HCT116 (cell line): ENCODE data around the gene NACC2. TPM values are rescaled to one million over a fixed set of nuclear protein-coding genes. Genes with fewer than 3 reads are reported as not detected.
A peak's percentile ranks its signal among the peaks of the same experiment; 100 is the strongest.

Experiments
- ATAC-seq: fragments of 200-7000 bp; cut with Tn5 transposase; 2 replicates; pipeline ENCODE4 v1.9.1; 2020; ENCODE audit warnings: mild to moderate bottlenecking, moderate library complexity
- BruUV-seq: library from RNA; stranded (reverse); fragments of 400-500 nt; replicated peaks from 2 replicates; lab custom pipeline; 2021; lab: Mats Ljungman, UMichigan
- CTCF ChIA-PET: fragments of 300-600 bp; sonication (Branson Sonifier 250); formaldehyde crosslinking; loops from one replicate; lab custom pipeline; 2021; ENCODE audit warnings: antibody characterized with exemption; lab: Charles Lee
- POLR2A ChIA-PET: fragments of 300-600, 350-600 bp; sonication (Branson Sonifier 250); formaldehyde crosslinking; loops from one replicate; lab custom pipeline; 2021; ENCODE audit warnings: antibody characterized with exemption; lab: Charles Lee
- RAD21 ChIA-PET, 2 experiments: fragments of 300-600 bp; sonication (Branson Sonifier 250); formaldehyde crosslinking; loops; one replicate each; lab custom pipeline; 2023; ENCODE audit warnings: low total read pairs in 2 of 2; ENCODE audit not compliant: uncharacterized antibody in 2 of 2, unreplicated experiment in 2 of 2, low non-redundant PET in 1 of 2; lab: Charles Lee
- DNase-seq: peaks from one replicate; pipeline ENCODE4 v3.0.0-alpha.2; 2010; ENCODE audit warnings: low read depth, low spot score
- H2AFZ ChIP-seq: fragments of 200-600 bp; shearing (Covaris generic), sonication (generic); 2 replicates; pipeline ENCODE4 v1.6.1; 2017; ENCODE audit warnings: low read depth, mixed run types, mixed read lengths, antibody characterized with exemption, low read length; ENCODE audit not compliant: poor library complexity, severe bottlenecking
- H3K27ac ChIP-seq: 2 replicates; pipeline ENCODE4 v1.5.1; 2012; ENCODE audit warnings: low read depth, low read length
- H3K27me3 ChIP-seq: fragments of 200-600 bp; sonication (generic); 2 replicates; pipeline ENCODE4 v1.6.1; 2016; ENCODE audit warnings: mixed run types, low read length, mixed read lengths; ENCODE audit not compliant: insufficient read depth
- H3K36me3 ChIP-seq, 2 experiments: fragments of 200-500 bp in 1 of 2; fragments of 200-600 bp in 1 of 2; sonication (Bioruptor generic) in 1 of 2; sonication (generic) in 1 of 2; 2 replicates each; pipeline versions ENCODE4 v1.5.1 to v1.6.1; 2014 to 2016; ENCODE audit warnings: low read length in 2 of 2, inconsistent platforms in 1 of 2, mixed read lengths in 1 of 2, mixed run types in 1 of 2; ENCODE audit not compliant: insufficient read depth in 2 of 2, control insufficient read depth in 1 of 2
- H3K4me1 ChIP-seq, 2 experiments: fragments of 200-600 bp in 1 of 2; sonication (generic) in 1 of 2; 2 replicates each; pipeline versions ENCODE4 v1.5.1 to v1.6.1; 2012 to 2017; ENCODE audit warnings: low read length in 2 of 2, inconsistent platforms in 1 of 2, mild to moderate bottlenecking in 1 of 2, mixed read lengths in 1 of 2, mixed run types in 1 of 2, moderate library complexity in 1 of 2; ENCODE audit not compliant: insufficient read depth in 2 of 2, control insufficient read depth in 1 of 2
- H3K4me2 ChIP-seq: fragments of 200-600 bp; sonication (generic); 2 replicates; pipeline ENCODE4 v1.6.1; 2017; ENCODE audit warnings: mixed run types, low read length, mixed read lengths
- H3K4me3 ChIP-seq, 2 experiments: fragments of 200-600 bp in 1 of 2; sonication (generic) in 1 of 2; replicated peaks in 1 of 2; 2 replicates each; pipeline ENCODE4 v1.5.1; 2011 to 2016; ENCODE audit warnings: low read length in 2 of 2, control low read depth in 1 of 2, low read depth in 1 of 2, mild to moderate bottlenecking in 1 of 2, mixed read lengths in 1 of 2, mixed run types in 1 of 2
- H3K79me2 ChIP-seq: fragments of 200-600 bp; sonication (generic); 2 replicates; pipeline ENCODE4 v1.6.1; 2017; ENCODE audit warnings: mild to moderate bottlenecking, mixed run types, low read length, moderate library complexity, mixed read lengths; ENCODE audit not compliant: insufficient read depth
- H3K9ac ChIP-seq: fragments of 200-600 bp; sonication (generic); 2 replicates; pipeline ENCODE4 v1.6.1; 2016; ENCODE audit warnings: low read length, mixed read lengths
- H3K9me2 ChIP-seq: fragments of 200-600 bp; sonication (generic), shearing (Covaris generic); 2 replicates; pipeline ENCODE4 v1.6.1; 2017; ENCODE audit warnings: mixed run types, mild to moderate bottlenecking, moderate library complexity; ENCODE audit not compliant: insufficient read depth
- H3K9me3 ChIP-seq, 2 experiments: fragments of 200-500 bp in 1 of 2; fragments of 200-600 bp in 1 of 2; sonication (Bioruptor generic) in 1 of 2; sonication (generic) in 1 of 2; 2 replicates each; pipeline ENCODE4 v1.6.1; 2014 to 2017; ENCODE audit warnings: low read length in 2 of 2, mixed read lengths in 2 of 2, inconsistent platforms in 1 of 2, low read depth in 1 of 2, mild to moderate bottlenecking in 1 of 2, mixed run types in 1 of 2, moderate library complexity in 1 of 2; ENCODE audit not compliant: control insufficient read depth in 1 of 2, insufficient read depth in 1 of 2
- H4K20me1 ChIP-seq: fragments of 200-600 bp; sonication (generic), shearing (Covaris generic); 2 replicates; pipeline ENCODE4 v1.6.1; 2017; ENCODE audit warnings: mixed run types, mild to moderate bottlenecking, moderate library complexity; ENCODE audit not compliant: insufficient read depth
- CEBPB ChIP-seq: IDR thresholded peaks from 2 replicates; pipeline ENCODE4 v1.6.1; 2012; ENCODE audit warnings: low read depth
- CTCF ChIP-seq, 3 experiments: fragments of 200-600 bp in 1 of 3; sonication (generic) in 1 of 3; IDR thresholded peaks in 2 of 3; conservative IDR thresholded peaks in 1 of 3; 2 replicates each; pipeline ENCODE4 v1.5.1; 2012 to 2017; ENCODE audit warnings: low read depth in 2 of 3, low read length in 2 of 3, antibody characterized with exemption in 1 of 3, borderline replicate concordance in 1 of 3, control low read depth in 1 of 3, mild to moderate bottlenecking in 1 of 3, mixed read lengths in 1 of 3, mixed run types in 1 of 3, moderate library complexity in 1 of 3; ENCODE audit not compliant: insufficient read depth in 1 of 3
- EGR1 ChIP-seq: IDR thresholded peaks from 2 replicates; pipeline ENCODE4 v1.6.1; 2012; ENCODE audit warnings: low read depth
- JUND ChIP-seq: IDR thresholded peaks from 2 replicates; pipeline ENCODE4 v1.6.1; 2012
- MAX ChIP-seq: IDR thresholded peaks from 2 replicates; pipeline ENCODE4 v1.6.1; 2012
- POLR2A ChIP-seq: IDR thresholded peaks from 2 replicates; pipeline ENCODE4 v1.7.0; 2011; ENCODE audit warnings: borderline replicate concordance; ENCODE audit not compliant: insufficient read depth, insufficient read length; ENCODE audit errors: extremely low read depth
- POLR2AphosphoS5 ChIP-seq: IDR thresholded peaks from 2 replicates; pipeline ENCODE4 v1.6.1; 2011; ENCODE audit warnings: mild to moderate bottlenecking, low read depth, low read length, moderate library complexity
- RAD21 ChIP-seq: IDR thresholded peaks from 2 replicates; pipeline ENCODE4 v1.6.1; 2012; ENCODE audit warnings: low read depth, mild to moderate bottlenecking
- SIN3A ChIP-seq: IDR thresholded peaks from 2 replicates; pipeline ENCODE4 v1.6.1; 2012; ENCODE audit warnings: low read depth
- SP1 ChIP-seq: IDR thresholded peaks from 2 replicates; pipeline ENCODE4 v1.6.1; 2012; ENCODE audit warnings: low read depth
- SRF ChIP-seq: IDR thresholded peaks from 2 replicates; pipeline ENCODE4 v1.6.1; 2012; ENCODE audit warnings: low read depth
- TCF7L2 ChIP-seq: IDR thresholded peaks from 2 replicates; pipeline ENCODE4 v1.7.0; 2011; ENCODE audit warnings: borderline replicate concordance, inconsistent platforms; ENCODE audit not compliant: insufficient read depth, insufficient read length; ENCODE audit errors: extremely low read depth
- YY1 ChIP-seq: IDR thresholded peaks from 2 replicates; pipeline ENCODE4 v1.6.1; 2011; ENCODE audit warnings: low read length, low read depth, moderate library complexity, mild to moderate bottlenecking; ENCODE audit not compliant: insufficient replicate concordance; ENCODE audit errors: extremely low read depth
- ZFX ChIP-seq: fragments of 450-650 bp; IDR thresholded peaks from 2 replicates; pipeline ENCODE4 v1.6.1; 2017
- intact Hi-C: fragments of 100-400 bp; cut with micrococcal nuclease; formaldehyde crosslinking; loops from 2 replicates; pipeline ENCODE4 v1.10.0; 2022
- total RNA-seq: library from RNA; stranded (reverse); gene quantifications from one replicate; pipeline ENCODE4 v1.2.1, GENCODE V29; 2021; ENCODE audit not compliant: unreplicated experiment
- TF ChIP-seq, protein P1 (sequence below): IDR thresholded peaks from 2 replicates; pipeline ENCODE4 v1.6.1; 2011; ENCODE audit warnings: mild to moderate bottlenecking, low read length, moderate library complexity; ENCODE audit not compliant: insufficient replicate concordance; ENCODE audit errors: extremely low read depth

Gene NACC2
- total RNA-seq, 1 experiment from 2014 or later: 27.8 TPM

DNA sequence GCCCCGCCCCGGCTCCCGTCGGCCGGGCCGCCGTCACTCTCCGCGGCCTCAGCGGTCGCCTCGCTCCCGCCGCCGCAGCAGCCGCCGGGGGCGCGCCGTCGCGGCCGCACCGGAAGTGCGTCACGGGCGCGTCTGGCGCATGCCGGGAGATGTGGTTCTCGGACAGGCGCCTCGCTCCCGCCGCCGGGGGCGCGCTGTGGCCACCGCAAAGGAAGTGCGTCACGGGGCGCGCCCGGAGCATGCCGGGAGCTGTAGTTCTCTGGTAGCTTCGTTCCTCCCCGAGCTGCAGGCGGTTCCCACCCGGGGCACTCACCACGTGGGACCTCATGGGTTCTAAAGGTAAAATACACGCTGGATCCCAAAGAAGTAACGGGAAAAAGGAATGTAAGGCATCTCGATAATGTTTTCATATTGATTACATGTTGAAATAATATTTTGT lies 133.8 kb downstream of the NACC2 start, which contains the start of gene UBAC1:
TSS of gene UBAC1 (minus strand) at position 97 of the 439 bp plus-strand sequence. CDS start 211 bp downstream, outside the sequence.
- peaks cover 15 to 22% of the 10 kb centered on the region in 2 experiments for H3K4me1 ChIP-seq
- peak within 1 kb of the TSS; percentile 73 for H3K27ac ChIP-seq
- peak within 1 kb of the TSS; percentile 92 for H3K9ac ChIP-seq
- intact Hi-C loops: loop anchor here (10.0 kb wide), 4 partner anchors 264 to 876 kb away; partner anchors contain the start of gene OLFM1
- ChIA-PET POLR2A (no interaction called here), CTCF (interaction anchor here (0.6 to 1.0 kb wide), 3 partner anchors 8 to 177 kb away, joined by 3 to 4 read pairs (median 3); no protein-coding TSS in a partner anchor), RAD21 (no interaction called here)
- H3K4me2 ChIP-seq: peak within 1 kb of the TSS; percentile 87
- no peaks in the 10 kb centered on the region for H3K9me2 ChIP-seq
- no peaks in the 10 kb centered on the region for H3K27me3 ChIP-seq
- 0 out of 4 replicates have a peak, but pooled peaks cover 0 to 4% of the 10 kb centered on the region in 2 experiments for H3K36me3 ChIP-seq
- H3K9me3 ChIP-seq: no peaks in the 10 kb centered on the region
- peaks cover 45% of the 10 kb centered on the region for H3K79me2 ChIP-seq
- TF ChIP-seq SP1 (peak; percentile 66), SRF (peak; percentile 89; the same call in 1 of the 2 replicates), CTCF (IDR thresholded peaks at IDR 0.05 in 2 of 3, conservative IDR thresholded peaks at IDR 0.05 in 1 of 3; ENCODE audit: borderline replicate concordance in 1 of 3, insufficient read depth in 1 of 3, low read depth in 2 of 3, low read length in 2 of 3) (peak in 1 of 3 experiments; percentile 23; a peak in 3 of 6 replicates), EGR1 (peak; percentile 54; the same call in 1 of the 2 replicates), JUND (no peak), CEBPB (no peak), POLR2A (no peak), SIN3A (peak; percentile 41; the same call in 1 of the 2 replicates), RAD21 (no peak), TCF7L2 (no peak), MAX (peak; percentile 90), POLR2AphosphoS5 (peak; percentile 60), YY1 (peak; percentile 56), ZFX (peak; percentile 43; the same call in 1 of the 2 replicates)
- TF ChIP-seq, protein P1, sequence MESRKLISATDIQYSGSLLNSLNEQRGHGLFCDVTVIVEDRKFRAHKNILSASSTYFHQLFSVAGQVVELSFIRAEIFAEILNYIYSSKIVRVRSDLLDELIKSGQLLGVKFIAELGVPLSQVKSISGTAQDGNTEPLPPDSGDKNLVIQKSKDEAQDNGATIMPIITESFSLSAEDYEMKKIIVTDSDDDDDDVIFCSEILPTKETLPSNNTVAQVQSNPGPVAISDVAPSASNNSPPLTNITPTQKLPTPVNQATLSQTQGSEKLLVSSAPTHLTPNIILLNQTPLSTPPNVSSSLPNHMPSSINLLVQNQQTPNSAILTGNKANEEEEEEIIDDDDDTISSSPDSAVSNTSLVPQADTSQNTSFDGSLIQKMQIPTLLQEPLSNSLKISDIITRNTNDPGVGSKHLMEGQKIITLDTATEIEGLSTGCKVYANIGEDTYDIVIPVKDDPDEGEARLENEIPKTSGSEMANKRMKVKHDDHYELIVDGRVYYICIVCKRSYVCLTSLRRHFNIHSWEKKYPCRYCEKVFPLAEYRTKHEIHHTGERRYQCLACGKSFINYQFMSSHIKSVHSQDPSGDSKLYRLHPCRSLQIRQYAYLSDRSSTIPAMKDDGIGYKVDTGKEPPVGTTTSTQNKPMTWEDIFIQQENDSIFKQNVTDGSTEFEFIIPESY: no peak
- ATAC-seq (peak; percentile 95), DNase-seq (peak; percentile 90)
- H2AFZ ChIP-seq: peak within 1 kb of the TSS; percentile 36
- H3K4me3 ChIP-seq: peak within 1 kb of the TSS; percentile 91 to 98
- BruUV-seq: no TSS peak
- no peaks in the 10 kb centered on the region for H4K20me1 ChIP-seq
